HG02870 (cell line): ENCODE data around the gene SENP3.

Experiments used
- ATAC-seq: cut with Tn5 transposase; IDR thresholded peaks from one replicate; pipeline ENCODE4 v1.9.1; 2021; ENCODE audit warnings: mild to moderate bottlenecking, moderate library complexity; ENCODE audit not compliant: unreplicated experiment

Gene SENP3

GRCh38 chr17:7575959-7576358, 14.2 kb downstream of the SENP3 start:
- no peak for ATAC-seq

GRCh38 chr17:7576432-7576937, 14.8 kb downstream of the SENP3 start:
- no peak for ATAC-seq

- ATAC-seq, result no peak
These were observed 15.8 kb downstream of the SENP3 start for GRCh38 chr17:7577327-7578199.

GRCh38 chr17:7579001-7579833, 17.5 kb downstream of the SENP3 start, which contains the start of gene CD68:
Gene CD68, plus strand, starts transcription at chr17:7579638. Its CDS starts 40 bp downstream, at chr17:7579678.
- peak; percentile 55 for ATAC-seq

GRCh38 chr17:7579834-7580603, 18.3 kb downstream of the SENP3 start:
- no peak for ATAC-seq

GRCh38 chr17:7580604-7581575, 19.2 kb downstream of the SENP3 start:
- no peak for ATAC-seq

- ATAC-seq, result no peak
These were observed 20.9 kb downstream of the SENP3 start for GRCh38 chr17:7582396-7583252.

GRCh38 chr17:7583253-7584109, 21.8 kb downstream of the SENP3 start, which contains the start of gene MPDU1:
Gene MPDU1, plus strand, starts transcription at chr17:7583852. Its CDS starts 11 bp downstream, at chr17:7583863.
- peak; percentile 70 for ATAC-seq

- ATAC-seq, result no peak
These were observed 25.1 kb downstream of the SENP3 start for GRCh38 chr17:7586673-7587419.

GRCh38 chr17:7587420-7588151, 25.9 kb downstream of the SENP3 start:
- no peak for ATAC-seq

- no peak for ATAC-seq
These were observed 27.0 kb downstream of the SENP3 start for GRCh38 chr17:7588553-7589203.

GRCh38 chr17:7589204-7589868, 27.6 kb downstream of the SENP3 start:
- no peak for ATAC-seq

GRCh38 chr17:7589891-7590691, 28.4 kb downstream of the SENP3 start, which contains the start of gene SOX15:
Gene SOX15, minus strand, starts transcription at chr17:7590094. Its CDS starts 418 bp downstream, at chr17:7589676.
- ATAC-seq, result no peak

- no peak for ATAC-seq
These were observed 29.0 kb downstream of the SENP3 start for GRCh38 chr17:7590743-7591142.
